Fibroblast of pulmonary artery (primary cell): ENCODE results near the gene USH1C.

Source experiments
- DNase-seq: peaks from one replicate; pipeline ENCODE4 v3.0.0-alpha.2; 2010; ENCODE audit warnings: low read depth
- H3K4me3 ChIP-seq: replicated peaks from 2 replicates; pipeline ENCODE4 v1.5.1; 2011; ENCODE audit warnings: low read depth, mild to moderate bottlenecking, control low read depth, low read length, moderate library complexity
- TF ChIP-seq, protein P1 (sequence below): IDR thresholded peaks from 2 replicates; pipeline ENCODE4 v1.5.1; 2011; ENCODE audit warnings: mild to moderate bottlenecking, control low read depth, low read length, inconsistent platforms; ENCODE audit errors: missing control alignments

The USH1C gene

DNA sequence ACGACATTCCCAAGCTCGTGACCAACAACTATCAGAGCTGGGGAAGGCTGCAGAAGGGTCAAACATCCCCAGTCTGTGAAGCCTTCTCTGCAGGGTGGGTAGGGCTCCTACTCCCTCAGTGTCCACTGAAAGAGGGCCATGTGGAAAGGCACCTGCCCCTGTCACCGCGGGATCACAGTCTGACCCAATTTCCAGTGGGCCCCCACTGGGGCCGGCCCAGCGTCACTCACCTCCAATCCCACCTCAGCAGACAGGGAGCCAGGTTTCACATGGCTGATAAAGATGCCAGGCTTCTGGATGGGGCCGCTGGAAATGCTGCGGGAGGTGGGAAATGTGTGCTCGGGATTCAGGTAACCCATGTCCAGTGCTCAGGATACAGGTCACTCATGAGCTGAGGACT is 20.0 kb downstream of the USH1C start:
- TF ChIP-seq, protein P1, sequence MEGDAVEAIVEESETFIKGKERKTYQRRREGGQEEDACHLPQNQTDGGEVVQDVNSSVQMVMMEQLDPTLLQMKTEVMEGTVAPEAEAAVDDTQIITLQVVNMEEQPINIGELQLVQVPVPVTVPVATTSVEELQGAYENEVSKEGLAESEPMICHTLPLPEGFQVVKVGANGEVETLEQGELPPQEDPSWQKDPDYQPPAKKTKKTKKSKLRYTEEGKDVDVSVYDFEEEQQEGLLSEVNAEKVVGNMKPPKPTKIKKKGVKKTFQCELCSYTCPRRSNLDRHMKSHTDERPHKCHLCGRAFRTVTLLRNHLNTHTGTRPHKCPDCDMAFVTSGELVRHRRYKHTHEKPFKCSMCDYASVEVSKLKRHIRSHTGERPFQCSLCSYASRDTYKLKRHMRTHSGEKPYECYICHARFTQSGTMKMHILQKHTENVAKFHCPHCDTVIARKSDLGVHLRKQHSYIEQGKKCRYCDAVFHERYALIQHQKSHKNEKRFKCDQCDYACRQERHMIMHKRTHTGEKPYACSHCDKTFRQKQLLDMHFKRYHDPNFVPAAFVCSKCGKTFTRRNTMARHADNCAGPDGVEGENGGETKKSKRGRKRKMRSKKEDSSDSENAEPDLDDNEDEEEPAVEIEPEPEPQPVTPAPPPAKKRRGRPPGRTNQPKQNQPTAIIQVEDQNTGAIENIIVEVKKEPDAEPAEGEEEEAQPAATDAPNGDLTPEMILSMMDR: no peak
- no peak for DNase-seq
- H3K4me3 ChIP-seq: no peak overlapping the region

- TF ChIP-seq, protein P1: no peak
- DNase-seq: no peak
Observed at GRCh38 chr11:17522655-17523054, 21.6 kb downstream of the USH1C start.

DNA sequence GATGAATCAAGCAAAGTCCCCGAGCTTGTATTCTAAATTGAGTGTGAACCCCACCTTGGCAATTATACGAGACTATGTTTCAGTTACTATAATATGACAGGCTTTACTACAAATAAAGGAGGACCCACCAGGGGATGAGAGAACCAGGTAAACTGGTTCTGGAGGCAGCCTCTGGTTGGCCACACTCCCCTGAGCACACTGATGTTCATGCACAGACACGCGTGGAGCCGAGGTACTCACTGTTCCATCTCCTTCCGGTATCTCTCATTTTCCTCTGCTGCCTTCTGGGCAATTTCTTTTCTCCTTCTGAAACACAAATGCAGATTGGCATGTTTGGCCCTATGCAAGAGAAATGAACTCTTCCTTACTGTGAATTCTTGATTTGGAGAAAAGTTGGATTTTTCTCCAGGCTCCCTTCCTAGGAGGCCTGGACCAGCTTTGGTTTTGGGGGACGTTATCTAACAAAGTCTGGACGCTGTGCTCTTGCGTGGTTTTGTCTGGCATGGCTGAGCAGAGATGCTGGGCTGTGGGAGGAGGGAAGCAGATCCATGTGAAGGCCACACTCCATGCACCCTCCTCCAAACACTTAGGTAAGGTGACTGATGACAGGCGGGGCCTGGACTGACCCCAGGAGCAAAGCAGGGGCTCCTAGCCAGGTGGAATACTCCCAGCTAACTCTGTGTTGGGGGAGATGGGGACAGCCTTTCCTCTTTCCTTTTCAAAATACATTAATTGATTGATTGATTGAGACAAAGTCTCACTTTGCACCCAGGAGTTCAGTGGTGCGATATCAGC is 22.9 kb downstream of the USH1C start:
- no peak overlapping the region for H3K4me3 ChIP-seq
- DNase-seq: no peak
- TF ChIP-seq, protein P1: no peak

More at GRCh38 chr11:17522655-17523054, 21.6 kb downstream of the USH1C start:
- no peak overlapping the region for H3K4me3 ChIP-seq

DNA sequence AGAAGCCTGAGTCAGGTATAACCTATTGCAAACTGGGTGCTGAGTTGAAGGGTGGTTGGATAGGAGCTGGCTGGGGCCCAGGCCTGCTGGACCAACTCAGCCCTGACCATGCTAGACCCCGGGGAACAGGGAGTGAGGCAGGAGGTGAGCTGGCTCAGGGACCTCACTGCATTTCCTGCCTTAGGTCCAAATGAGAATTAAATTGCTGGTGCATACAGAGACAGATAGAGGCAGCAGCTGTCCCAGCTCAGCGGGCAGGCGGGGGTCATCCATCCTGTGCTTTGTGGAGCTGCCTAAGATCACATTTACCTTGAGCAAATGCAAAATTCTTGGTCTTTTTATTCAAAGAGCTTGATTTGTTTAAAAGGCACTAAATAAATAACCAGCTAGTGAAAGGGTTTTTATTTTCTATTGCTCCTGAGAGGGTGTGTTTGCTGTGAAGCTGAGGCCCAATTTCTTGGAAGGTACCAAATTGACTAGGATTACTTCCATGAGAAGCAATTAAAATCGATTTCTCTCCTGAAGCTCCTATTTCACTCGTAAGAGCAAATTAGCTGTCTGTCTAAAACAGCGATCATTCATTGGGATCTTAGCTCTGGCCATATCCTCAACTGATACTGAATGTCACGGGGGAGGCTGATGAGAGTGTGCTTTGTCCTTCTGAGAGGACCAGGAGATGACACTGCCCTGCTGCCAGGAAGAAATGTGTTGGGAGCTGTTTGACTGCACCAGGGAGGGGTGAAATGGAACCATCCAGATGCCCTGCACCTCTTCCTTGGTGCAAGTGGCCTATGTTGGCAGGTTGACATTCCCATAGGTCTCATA is 24.9 kb downstream of the USH1C start:
- TF ChIP-seq, protein P1: no peak
- no peak for DNase-seq
- H3K4me3 ChIP-seq: no peak overlapping the region

- TF ChIP-seq, protein P1: no peak
- H3K4me3 ChIP-seq: no peak overlapping the region
- DNase-seq: no peak
Observed at GRCh38 chr11:17518366-17518765, 25.9 kb downstream of the USH1C start.

DNA sequence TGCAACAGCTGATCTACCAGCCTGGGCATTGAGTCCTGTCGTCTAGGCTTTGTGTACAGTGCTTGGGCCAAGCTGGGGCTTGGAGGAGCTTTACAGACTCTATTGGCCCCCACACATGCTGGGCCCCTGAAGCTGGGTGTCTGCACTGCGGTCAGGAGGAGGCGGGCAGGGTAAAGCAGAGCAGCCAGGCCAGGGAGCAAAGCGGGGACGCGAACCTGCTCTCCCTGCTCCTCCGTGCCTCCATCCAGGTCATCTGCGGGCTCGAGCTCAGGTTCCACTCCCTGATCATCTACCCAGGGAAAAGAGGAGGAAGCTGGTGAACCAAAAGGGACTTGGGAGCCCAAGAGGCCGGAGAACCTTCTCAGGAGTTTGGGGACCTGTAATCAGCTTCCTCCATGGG is 27.0 kb downstream of the USH1C start:
- no peak for DNase-seq
- TF ChIP-seq, protein P1: no peak

More for the DNA sequence above, 27.0 kb downstream of the USH1C start:
- no peak overlapping the region for H3K4me3 ChIP-seq
